HepG2 (cell line): ENCODE measurements around the gene BSG. TPM values are rescaled to one million over a fixed set of nuclear protein-coding genes. Genes with fewer than 3 reads are reported as not detected.

Experiments
- ATAC-seq: fragments of 200-7000 bp; cut with Tn5 transposase; 3 replicates; pipeline ENCODE4 v1.9.1; 2020; ENCODE audit warnings: mild to moderate bottlenecking, moderate library complexity
- BruUV-seq: library from RNA; stranded (reverse); fragments of 400-500 nt; replicated peaks from 2 replicates; lab custom pipeline; 2021; lab: Mats Ljungman, UMichigan
- CTCF ChIA-PET: fragments of 300-600 bp; formaldehyde crosslinking; extraction: SDS; loops from one replicate; lab custom pipeline; 2021; ENCODE audit warnings: low total read pairs, inconsistent platforms, low intra/inter-chr PET ratio; lab: Yijun Ruan, JAX
- POLR2A ChIA-PET: fragments of 350-600 bp; sonication (Branson Sonifier 250); formaldehyde crosslinking; loops from one replicate; lab custom pipeline; 2020; ENCODE audit warnings: antibody characterized with exemption, inconsistent platforms; lab: Yijun Ruan, JAX
- DNase-seq: peaks from one replicate; pipeline ENCODE4 v3.0.0-alpha.2; 2015; ENCODE audit warnings: low spot score
- FAIRE-seq: peaks from 3 replicates; lab custom pipeline; 2011; peaks lifted over from hg19 to GRCh38; lab: Jason Lieb, UNC
- H2AFZ ChIP-seq: one replicate; pipeline ENCODE4 v1.6.1; 2011; ENCODE audit warnings: low read length, inconsistent platforms
- H3K27ac ChIP-seq: fragments of 300-600 bp; 3 replicates; pipeline ENCODE4 v1.8.0; 2011; ENCODE audit warnings: mixed run types, mild to moderate bottlenecking, mixed read lengths, low read length, inconsistent platforms; ENCODE audit not compliant: insufficient read depth; ENCODE audit errors: extremely low read length
- H3K27me3 ChIP-seq, 2 experiments: fragments of 200-600 bp in 1 of 2; 2 replicates in 1 of 2; 3 replicates in 1 of 2; pipeline versions ENCODE4 v1.6.0 to v1.8.0; 2011; ENCODE audit warnings: low read length in 2 of 2, mild to moderate bottlenecking in 2 of 2, moderate library complexity in 2 of 2, inconsistent platforms in 1 of 2; ENCODE audit not compliant: insufficient read depth in 2 of 2, control insufficient read depth in 1 of 2
- H3K36me3 ChIP-seq, 2 experiments: fragments of 200-600 bp in 1 of 2; replicated peaks in 1 of 2; 2 replicates in 1 of 2; 3 replicates in 1 of 2; pipeline versions ENCODE4 v1.5.1 to v1.8.0; 2011; ENCODE audit warnings: low read length in 2 of 2, inconsistent platforms in 1 of 2; ENCODE audit not compliant: insufficient read depth in 2 of 2, control insufficient read depth in 1 of 2
- H3K4me1 ChIP-seq: 2 replicates; pipeline ENCODE4 v1.5.1; 2012; ENCODE audit warnings: low read length, inconsistent platforms; ENCODE audit not compliant: insufficient read depth
- H3K4me2 ChIP-seq: 2 replicates; pipeline ENCODE4 v1.6.0; 2011; ENCODE audit warnings: low read depth, low read length, inconsistent platforms
- H3K4me3 ChIP-seq, 3 experiments: fragments of 200-600 bp in 1 of 3; sonication (generic), shearing (Covaris generic) in 1 of 3; replicated peaks in 1 of 3; 2 replicates each; pipeline ENCODE4 v1.5.1; 2011 to 2016; ENCODE audit warnings: low read length in 3 of 3, inconsistent platforms in 2 of 3, low read depth in 2 of 3, mild to moderate bottlenecking in 2 of 3, control low read depth in 1 of 3, mixed read lengths in 1 of 3; ENCODE audit not compliant: insufficient read depth in 1 of 3
- H3K79me2 ChIP-seq: one replicate; pipeline ENCODE4 v1.6.1; 2011; ENCODE audit warnings: low read length, inconsistent platforms; ENCODE audit not compliant: insufficient read depth
- H3K9ac ChIP-seq: 2 replicates; pipeline ENCODE4 v1.6.0; 2011; ENCODE audit warnings: mild to moderate bottlenecking, low read depth, low read length, inconsistent platforms; ENCODE audit not compliant: insufficient read depth
- H3K9me3 ChIP-seq: 2 replicates; pipeline ENCODE4 v1.5.1; 2012; ENCODE audit warnings: mild to moderate bottlenecking, low read length
- H4K20me1 ChIP-seq: 2 replicates; pipeline ENCODE4 v1.6.0; 2011; ENCODE audit warnings: inconsistent platforms, mild to moderate bottlenecking, low read length, moderate library complexity; ENCODE audit not compliant: insufficient read depth
- CC2D1A ChIP-seq: sonication (generic); formaldehyde crosslinking; IDR thresholded peaks from 2 replicates; pipeline ENCODE4 v1.8.1; 2023; ENCODE audit warnings: mild to moderate bottlenecking, missing genetic modification reagents
- CREM ChIP-seq, 2 experiments: sonication (generic) in 1 of 2; formaldehyde crosslinking in 1 of 2; IDR thresholded peaks; 2 replicates each; pipeline versions ENCODE4 v1.4.0 to v1.6.1; 2016 to 2020; ENCODE audit warnings: antibody characterized with exemption in 1 of 2, mild to moderate bottlenecking in 1 of 2, missing genetic modification reagents in 1 of 2
- CTCF ChIP-seq: sonication (generic); formaldehyde crosslinking; IDR thresholded peaks from 2 replicates; pipeline ENCODE4 v1.5.0; 2020; ENCODE audit warnings: mild to moderate bottlenecking, missing genetic modification reagents, moderate library complexity
- MYC ChIP-seq: sonication (generic); formaldehyde crosslinking; IDR thresholded peaks from 2 replicates; pipeline ENCODE4 v1.9.0; 2021; ENCODE audit warnings: missing genetic modification reagents, borderline replicate concordance
- NR2C2 ChIP-seq: sonication (generic); formaldehyde crosslinking; IDR thresholded peaks from 2 replicates; pipeline ENCODE4 v1.4.0; 2020; ENCODE audit warnings: missing genetic modification reagents, mild to moderate bottlenecking, moderate library complexity, borderline replicate concordance
- PAF1 ChIP-seq: IDR thresholded peaks from 2 replicates; pipeline ENCODE4 v1.6.1; 2016; ENCODE audit warnings: missing genetic modification reagents, missing compliant biosample characterization
- PHF5A ChIP-seq: IDR thresholded peaks from one replicate; pipeline ENCODE4 v1.6.1; 2018; ENCODE audit warnings: low read depth, missing genetic modification reagents; ENCODE audit not compliant: unreplicated experiment
- SIX4 ChIP-seq: sonication (generic); formaldehyde crosslinking; IDR thresholded peaks from 2 replicates; pipeline ENCODE4 v1.4.0; 2020; ENCODE audit warnings: missing genetic modification reagents
- SKIL ChIP-seq: sonication (generic); formaldehyde crosslinking; IDR thresholded peaks from 2 replicates; pipeline ENCODE4 v1.8.0; 2022; ENCODE audit warnings: missing genetic modification reagents, mild to moderate bottlenecking, moderate library complexity, borderline replicate concordance
- TAF1 ChIP-seq: sonication (generic); formaldehyde crosslinking; IDR thresholded peaks from 2 replicates; pipeline ENCODE4 v1.4.0; 2020; ENCODE audit warnings: missing genetic modification reagents
- XRCC5 ChIP-seq: fragments of 200-400 bp; formaldehyde crosslinking; optimal IDR thresholded peaks from 2 replicates; pipeline ENCODE3; 2017; ENCODE audit warnings: mild to moderate bottlenecking, low read length
- YEATS2 ChIP-seq: sonication (generic); formaldehyde crosslinking; IDR thresholded peaks from 2 replicates; pipeline ENCODE4 v1.4.0; 2020; ENCODE audit warnings: missing genetic modification reagents, borderline replicate concordance
- YY1 ChIP-seq: IDR thresholded peaks from 2 replicates; pipeline ENCODE4 v1.6.1; 2011; ENCODE audit warnings: low read length, low read depth, moderate library complexity, mild to moderate bottlenecking; ENCODE audit not compliant: insufficient read depth, insufficient replicate concordance
- ZNF597 ChIP-seq: sonication (generic); formaldehyde crosslinking; IDR thresholded peaks from 2 replicates; pipeline ENCODE4 v1.5.0; 2020; ENCODE audit warnings: missing genetic modification reagents
- ZNF891 ChIP-seq: sonication (generic); formaldehyde crosslinking; IDR thresholded peaks from 2 replicates; pipeline ENCODE4 v1.5.0; 2020; ENCODE audit warnings: mild to moderate bottlenecking, missing genetic modification reagents
- WGBS: methylation state at CpG from one replicate; pipeline ENCODE4 v1.1.6; 2017; ENCODE audit warnings: low lambda C conversion rate; 5-methylcytosine and 5-hydroxymethylcytosine counted together
- in situ Hi-C: cut with HindIII; loops from 2 replicates; pipeline ENCODE4 v1.10.0; 2017; ENCODE audit warnings: low pct_unique_long_range_greater_than_20kb; ENCODE audit not compliant: extremely low pct_ligation_motif_present
- intact Hi-C: fragments of 100-400 bp; cut with micrococcal nuclease; formaldehyde crosslinking; loops from one replicate; pipeline ENCODE4 v1.10.0; 2022; ENCODE audit not compliant: unreplicated experiment
- polyA plus RNA-seq, 8 experiments: library from polyadenylated mRNA; depleted of rRNA in 3 of 8; stranded (reverse) in 7 of 8; unstranded in 1 of 8; fragments of >200 nt; fragmentation: Illumina TruSeq in 4 of 8; extraction: Trizol in 4 of 8; gene quantifications; 2 replicates each; pipeline versions ENCODE4 v1.2.1 to v1.2.3, GENCODE V29; 2011 to 2016; ENCODE audit warnings: low read depth in 4 of 8, missing spikeins in 1 of 8, mixed read lengths in 1 of 8; ENCODE audit not compliant: insufficient read depth in 1 of 8
- total RNA-seq, 5 experiments: library from RNA; depleted of rRNA; stranded (reverse); fragments of >200 nt; fragmentation: Illumina TruSeq; extraction: Trizol; gene quantifications; 2 replicates each; pipeline ENCODE4 v1.2.3, GENCODE V29; 2016; ENCODE audit warnings: low read depth in 1 of 5

The BSG gene
- total and polyA plus RNA-seq, 2 of the 13 experiments (the other 11 are each of a cell fraction or from before 2014, with no cell fraction given) = 309 to 754 TPM

GRCh38 chr19:593055-593454 lies 20.7 kb downstream of the BSG start:
- intact Hi-C loops = no loop called here
- DNase-seq (no peak), ATAC-seq (no peak), FAIRE-seq (no peak)
- POLR2A ChIA-PET = no interaction called here
- Histone ChIP-seq H3K27ac (no peak overlapping the region), H3K4me1 (peaks cover 13% of the 10 kb centered on the region), H3K9ac (no peak overlapping the region), H3K9me3 (no peaks in the 10 kb centered on the region), H2AFZ (no peak overlapping the region), H3K36me3 (no peaks in the 10 kb centered on the region), H3K79me2 (no peaks in the 10 kb centered on the region), H4K20me1 (peaks cover 26% of the 10 kb centered on the region; the same call in 1 of the 2 replicates), H3K4me3 (no peak overlapping the region), H3K27me3 (peaks cover 16 to 86% of the 10 kb centered on the region in 2 experiments), H3K4me2 (no peak overlapping the region)
- BruUV-seq = no TSS peak
- TF ChIP-seq SKIL (no peak), YEATS2 (no peak), TAF1 (CRISPR knock-in tag) (no peak), ZNF597 (no peak), SIX4 (CRISPR knock-in tag) (no peak)
- CTCF ChIA-PET = no interaction called here
- in situ Hi-C loops = no loop called here
- 29% methylated on average over 11 of the region's 18 CpGs for WGBS

- Histone ChIP-seq H2AFZ (no peak overlapping the region), H3K9ac (no peak overlapping the region), H3K27ac (no peak overlapping the region), H3K4me2 (no peak overlapping the region), H3K27me3 (peaks cover 16 to 83% of the 10 kb centered on the region in 2 experiments), H3K4me3 (no peak overlapping the region), H3K36me3 (no peaks in the 10 kb centered on the region), H3K4me1 (peaks cover 9% of the 10 kb centered on the region), H3K9me3 (no peaks in the 10 kb centered on the region), H3K79me2 (no peaks in the 10 kb centered on the region), H4K20me1 (peaks cover 22% of the 10 kb centered on the region; the same call in 1 of the 2 replicates)
- CTCF ChIA-PET = no interaction called here
- no peak for FAIRE-seq
- WGBS = 19% methylated on average over 8 of the region's 9 CpGs
- ATAC-seq = no peak
- intact Hi-C loops (no loop called here), in situ Hi-C loops (no loop called here)
- BruUV-seq = no TSS peak
- POLR2A ChIA-PET = no interaction called here
- no peak for DNase-seq
- TF ChIP-seq CTCF = no peak
- TF ChIP-seq PAF1 (CRISPR knock-in tag) = no peak
- no peak for TF ChIP-seq YY1
- TF ChIP-seq XRCC5 = no peak
- TF ChIP-seq MYC = no peak
- TF ChIP-seq PHF5A (CRISPR knock-in tag) = no peak
- no peak for TF ChIP-seq CC2D1A
- no peak for TF ChIP-seq CREM (IDR thresholded peaks at IDR 0.05)
- no peak for TF ChIP-seq CREM (CRISPR knock-in tag; IDR thresholded peaks at IDR 0.05)
- no peak for TF ChIP-seq NR2C2
- no peak for TF ChIP-seq ZNF891 (CRISPR knock-in tag)
These were observed 21.1 kb downstream of the BSG start for GRCh38 chr19:593505-593904.
